Trophoblast cell (in vitro differentiated cells and primary cell): ENCODE results near the gene MBNL3.
"Not testable (repeated sequence)": the region's sequence is repeated elsewhere in the genome, so short reads cannot be mapped to it uniquely, and the experiment has no call there.

Experiments used
- DNase-seq, 2 donors: peaks; one replicate each; pipeline ENCODE4 v3.0.0-alpha.2; 2016
- H2AFZ ChIP-seq: 2 replicates; pipeline ENCODE4 v1.6.1; 2013; ENCODE audit warnings: low read length, moderate library complexity, mild to moderate bottlenecking; ENCODE audit not compliant: insufficient read depth, poor library complexity
- H2AK5ac ChIP-seq: 2 replicates; pipeline ENCODE4 v1.6.1; 2013; ENCODE audit warnings: mild to moderate bottlenecking, low read length
- H2BK120ac ChIP-seq: 2 replicates; pipeline ENCODE4 v1.6.1; 2013; ENCODE audit warnings: low read length, mild to moderate bottlenecking, moderate library complexity; ENCODE audit not compliant: insufficient read depth, poor library complexity
- H2BK12ac ChIP-seq: 2 replicates; pipeline ENCODE4 v1.6.1; 2013; ENCODE audit warnings: mild to moderate bottlenecking, low read length, moderate library complexity
- H2BK5ac ChIP-seq: 2 replicates; pipeline ENCODE4 v1.6.1; 2013; ENCODE audit warnings: low read length, low read depth, moderate library complexity, mild to moderate bottlenecking; ENCODE audit not compliant: poor library complexity
- H3K14ac ChIP-seq: 2 replicates; pipeline ENCODE4 v1.6.1; 2013; ENCODE audit warnings: mild to moderate bottlenecking, low read length
- H3K18ac ChIP-seq: 2 replicates; pipeline ENCODE4 v1.6.1; 2013; ENCODE audit warnings: mild to moderate bottlenecking, low read length
- H3K23ac ChIP-seq: 2 replicates; pipeline ENCODE4 v1.6.1; 2013; ENCODE audit warnings: low read length
- H3K27ac ChIP-seq: 2 replicates; pipeline ENCODE4 v1.5.1; 2013; ENCODE audit warnings: low read depth, mild to moderate bottlenecking, inconsistent platforms, low read length, moderate library complexity
- H3K27me3 ChIP-seq: 2 replicates; pipeline ENCODE4 v1.6.1; 2013; ENCODE audit warnings: inconsistent platforms, mild to moderate bottlenecking, low read length, moderate library complexity; ENCODE audit not compliant: insufficient read depth
- H3K36me3 ChIP-seq, 2 experiments: 1 replicate in 1 of 2; 2 replicates in 1 of 2; pipeline ENCODE4 v1.6.1; 2013; ENCODE audit warnings: low read length in 2 of 2, mild to moderate bottlenecking in 2 of 2, moderate library complexity in 1 of 2; ENCODE audit not compliant: insufficient read depth in 2 of 2, control insufficient read depth in 1 of 2
- H3K4ac ChIP-seq: 2 replicates; pipeline ENCODE4 v1.6.1; 2013; ENCODE audit warnings: low read depth, mild to moderate bottlenecking, low read length, moderate library complexity
- H3K4me1 ChIP-seq, 2 experiments: 1 replicate in 1 of 2; 2 replicates in 1 of 2; pipeline ENCODE4 v1.6.1; 2013; ENCODE audit warnings: low read length in 2 of 2, mild to moderate bottlenecking in 2 of 2, moderate library complexity in 1 of 2; ENCODE audit not compliant: insufficient read depth in 2 of 2, control insufficient read depth in 1 of 2
- H3K4me2 ChIP-seq: 2 replicates; pipeline ENCODE4 v1.6.1; 2013; ENCODE audit warnings: inconsistent platforms, mild to moderate bottlenecking, low read length, moderate library complexity
- H3K4me3 ChIP-seq: 2 replicates; pipeline ENCODE4 v1.5.1; 2013; ENCODE audit warnings: mild to moderate bottlenecking, low read depth, low read length, inconsistent platforms
- H3K79me1 ChIP-seq: one replicate; pipeline ENCODE4 v1.6.1; 2013; ENCODE audit warnings: low read length
- H3K79me2 ChIP-seq: 2 replicates; pipeline ENCODE4 v1.6.1; 2013; ENCODE audit warnings: low read length, mild to moderate bottlenecking; ENCODE audit not compliant: control insufficient read depth, insufficient read depth, poor library complexity
- H3K9ac ChIP-seq: 2 replicates; pipeline ENCODE4 v1.6.1; 2013; ENCODE audit warnings: mild to moderate bottlenecking, low read length
- H3K9me3 ChIP-seq: 2 replicates; pipeline ENCODE4 v1.6.1; 2013; ENCODE audit warnings: low read depth, mild to moderate bottlenecking, control low read depth, inconsistent platforms, low read length; ENCODE audit not compliant: insufficient read depth
- H4K12ac ChIP-seq: 2 replicates; pipeline ENCODE4 v1.6.1; 2013; ENCODE audit warnings: low read depth, mild to moderate bottlenecking, low read length, moderate library complexity
- H4K8ac ChIP-seq: 2 replicates; pipeline ENCODE4 v1.6.1; 2013; ENCODE audit warnings: low read depth, mild to moderate bottlenecking, low read length, moderate library complexity
- H4K91ac ChIP-seq: one replicate; pipeline ENCODE4 v1.6.1; 2013; ENCODE audit warnings: low read depth, mild to moderate bottlenecking, low read length, moderate library complexity
- WGBS: extraction: QIAGEN DNeasy Blood & Tissue Kit; methylation state at CpG from one replicate; pipeline ENCODE4 v1.1.7; 2013; ENCODE audit warnings: missing lambda C conversion rate; ENCODE audit not compliant: insufficient read length, insufficient coverage; ENCODE audit errors: extremely low coverage; 5-methylcytosine and 5-hydroxymethylcytosine counted together

The MBNL3 gene

DNA sequence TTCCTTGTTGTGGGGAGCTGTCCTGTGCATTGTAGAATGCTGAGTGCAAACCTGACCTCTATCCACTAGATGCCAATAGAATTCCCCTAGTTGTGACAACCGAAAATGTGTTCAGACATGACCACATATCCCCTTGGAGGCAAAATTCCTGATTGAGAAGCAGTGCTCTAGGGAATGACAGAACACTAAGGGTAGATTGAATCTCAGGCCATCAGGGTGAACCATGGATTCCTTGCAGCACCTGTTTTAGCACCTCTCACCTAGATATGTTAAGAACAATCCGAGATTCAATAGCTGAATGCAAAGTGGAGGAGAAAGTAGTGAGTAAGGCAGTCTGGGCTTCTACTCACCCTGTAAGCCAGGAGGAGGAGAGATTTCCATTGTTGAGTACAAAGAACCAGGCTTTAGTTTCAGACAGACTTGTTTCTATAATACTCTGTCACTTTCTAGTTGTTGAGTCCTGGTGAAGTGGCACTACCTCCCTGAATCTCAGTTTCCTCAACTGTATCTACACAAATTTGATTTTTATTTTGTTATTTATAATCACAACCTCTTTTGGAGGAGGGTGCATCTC, 158.6 kb downstream of the MBNL3 start:
- Histone ChIP-seq H3K14ac (no peak overlapping the region), H4K12ac (no peak overlapping the region), H3K79me1 (no peaks in the 10 kb centered on the region), H3K36me3 (no peaks in the 10 kb centered on the region), H3K9ac (no peak overlapping the region), H3K9me3 (no peaks in the 10 kb centered on the region), H3K18ac (no peak overlapping the region), H3K4me3 (no peak overlapping the region), H2AK5ac (no peak overlapping the region), H3K4me2 (no peak overlapping the region), H3K23ac (no peak overlapping the region), H3K27me3 (no peaks in the 10 kb centered on the region), H4K91ac (no peak overlapping the region), H3K27ac (no peak overlapping the region), H3K79me2 (no peaks in the 10 kb centered on the region), H2BK12ac (no peak overlapping the region), H4K8ac (no peak overlapping the region), H2BK5ac (no peak overlapping the region), H3K4me1 (no peaks in the 10 kb centered on the region), H3K4ac (no peak overlapping the region), H2AFZ (no peak overlapping the region), H2BK120ac (no peak overlapping the region)
- peak; percentile 82 to 92 for DNase-seq
- no CpG with 5 or more reads among the region's 2 CpGs for WGBS

DNA sequence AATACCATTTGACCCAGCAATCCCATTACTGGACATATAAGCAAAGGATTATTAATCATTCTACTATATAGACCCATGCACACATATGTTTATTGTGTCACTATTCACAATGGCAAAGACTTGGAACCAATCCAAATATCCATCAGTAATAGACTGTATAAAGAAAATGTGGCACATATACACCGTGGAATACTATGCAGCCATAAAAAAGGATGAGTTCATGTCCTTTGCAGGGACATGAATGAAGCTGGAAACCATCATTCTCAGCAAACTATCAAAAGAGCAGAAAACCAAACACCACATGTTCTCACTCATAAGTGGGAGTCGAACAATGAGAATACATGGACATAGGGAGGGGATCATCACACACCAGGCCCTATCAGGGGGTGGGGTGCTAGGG, 161.9 kb downstream of the MBNL3 start:
- not testable (repeated sequence) for H3K4me2 ChIP-seq, DNase-seq

More for the DNA sequence above, 161.9 kb downstream of the MBNL3 start:
- H3K14ac ChIP-seq, H2BK120ac ChIP-seq, H3K79me2 ChIP-seq, H2AFZ ChIP-seq, H3K18ac ChIP-seq, H3K27me3 ChIP-seq, H3K4ac ChIP-seq, H2AK5ac ChIP-seq, H3K23ac ChIP-seq, H2BK5ac ChIP-seq, H3K79me1 ChIP-seq, H2BK12ac ChIP-seq, H3K4me3 ChIP-seq, H4K12ac ChIP-seq, H4K91ac ChIP-seq, H3K27ac ChIP-seq, H4K8ac ChIP-seq, H3K4me1 ChIP-seq, H3K9ac ChIP-seq, H3K36me3 ChIP-seq, H3K9me3 ChIP-seq: not testable (repeated sequence)
- no CpG with 5 or more reads among the region's 2 CpGs for WGBS
